GM12878 (cell line): ENCODE measurements around the gene GPR108. TPM values are rescaled to one million over a fixed set of nuclear protein-coding genes. Genes with fewer than 3 reads are reported as not detected.

ENCODE experiments used
- ATAC-seq: fragments of 200-7000 bp; cut with Tn5 transposase; 3 replicates; pipeline ENCODE4 v1.9.1; 2020; ENCODE audit warnings: mild to moderate bottlenecking, moderate library complexity
- BruUV-seq: library from RNA; stranded (reverse); fragments of 400-500 nt; replicated peaks from 2 replicates; lab custom pipeline; 2021; lab: Mats Ljungman, UMichigan
- CTCF ChIA-PET: fragments of 300-600 bp; sonication (Branson Sonifier 250); formaldehyde crosslinking; extraction: SDS; loops from one replicate; lab custom pipeline; 2021; ENCODE audit warnings: inconsistent platforms; lab: Yijun Ruan, JAX
- POLR2A ChIA-PET: fragments of 350-600 bp; formaldehyde crosslinking; extraction: SDS; loops from one replicate; lab custom pipeline; 2021; ENCODE audit warnings: inconsistent platforms; lab: Charles Lee
- RAD21 ChIA-PET: fragments of 300-600 bp; sonication (Branson Sonifier 250); formaldehyde crosslinking; loops from one replicate; lab custom pipeline; 2023; ENCODE audit warnings: antibody characterized with exemption; ENCODE audit not compliant: unreplicated experiment; lab: Charles Lee
- SMC1A ChIA-PET: fragments of 300-600 bp; sonication (Branson Sonifier 250); formaldehyde crosslinking; loops from one replicate; lab custom pipeline; 2023; ENCODE audit not compliant: unreplicated experiment, uncharacterized antibody; lab: Charles Lee
- DNase-seq: peaks from one replicate; pipeline ENCODE4 v3.0.0-alpha.2; 2011; ENCODE audit warnings: low read depth, low spot score
- FAIRE-seq: peaks from 3 replicates; lab custom pipeline; 2011; peaks lifted over from hg19 to GRCh38; lab: Jason Lieb, UNC
- H2AFZ ChIP-seq: 2 replicates; pipeline ENCODE4 v1.6.0; 2011; ENCODE audit warnings: low read depth, low read length, control low read depth; ENCODE audit not compliant: control insufficient read depth
- H3K27ac ChIP-seq: 2 replicates; pipeline ENCODE4 v1.5.1; 2011; ENCODE audit warnings: control low read depth; ENCODE audit not compliant: control insufficient read depth, insufficient read depth
- H3K27me3 ChIP-seq, 2 experiments: replicated peaks in 1 of 2; 2 replicates each; pipeline versions ENCODE4 v1.6.0 to v1.6.1; 2011; ENCODE audit warnings: low read length in 1 of 2; ENCODE audit not compliant: control insufficient read depth in 2 of 2, insufficient read depth in 2 of 2
- H3K36me3 ChIP-seq, 2 experiments: 2 replicates each; pipeline ENCODE4 v1.5.1; 2011; ENCODE audit warnings: low read length in 1 of 2; ENCODE audit not compliant: control insufficient read depth in 2 of 2, insufficient read depth in 2 of 2
- H3K4me1 ChIP-seq: 2 replicates; pipeline ENCODE4 v1.6.1; 2011; ENCODE audit warnings: mild to moderate bottlenecking, low read length, moderate library complexity, mixed read lengths; ENCODE audit not compliant: control insufficient read depth, insufficient read depth
- H3K4me2 ChIP-seq: 2 replicates; pipeline ENCODE4 v1.6.0; 2011; ENCODE audit warnings: control low read depth; ENCODE audit not compliant: control insufficient read depth, insufficient read depth
- H3K4me3 ChIP-seq: fragments of 200-600 bp; sonication (generic); 2 replicates; pipeline ENCODE4 v1.5.1; 2016
- H3K79me2 ChIP-seq: 2 replicates; pipeline ENCODE4 v1.6.0; 2011; ENCODE audit warnings: low read length; ENCODE audit not compliant: control insufficient read depth, insufficient read depth
- H3K9ac ChIP-seq: 2 replicates; pipeline ENCODE4 v1.8.0; 2011; ENCODE audit warnings: low read length, control low read depth, mixed read lengths; ENCODE audit not compliant: control insufficient read depth, insufficient read depth
- H3K9me3 ChIP-seq: replicated peaks from 3 replicates; pipeline ENCODE4 v1.5.1; 2011; ENCODE audit warnings: mild to moderate bottlenecking, low read length; ENCODE audit not compliant: control insufficient read depth, insufficient read depth
- H4K20me1 ChIP-seq: 2 replicates; pipeline ENCODE4 v1.6.0; 2011; ENCODE audit not compliant: control insufficient read depth, insufficient read depth
- CEBPB ChIP-seq, 2 experiments: fragments of 150-350 bp in 1 of 2; IDR thresholded peaks; 2 replicates each; pipeline ENCODE4 v1.6.1; 2012 to 2014; ENCODE audit warnings: low read depth in 2 of 2, low read length in 2 of 2, borderline replicate concordance in 1 of 2, inconsistent platforms in 1 of 2
- CHD1 ChIP-seq: IDR thresholded peaks from 2 replicates; pipeline ENCODE4 v1.6.1; 2012; ENCODE audit warnings: low read depth, low read length, improper control_type of control experiment
- CHD4 ChIP-seq: fragments of 200-600 bp; sonication (generic); IDR thresholded peaks from 2 replicates; pipeline ENCODE4 v1.6.1; 2016; ENCODE audit warnings: mild to moderate bottlenecking
- E4F1 ChIP-seq: fragments of 450-650 bp; IDR thresholded peaks from 2 replicates; pipeline ENCODE4 v1.6.1; 2018; ENCODE audit warnings: borderline replicate concordance, mild to moderate bottlenecking; ENCODE audit not compliant: partially characterized antibody
- EP300 ChIP-seq, 2 experiments: fragments of 150-350 bp in 1 of 2; IDR thresholded peaks; 2 replicates each; pipeline ENCODE4 v1.6.1; 2011 to 2012; ENCODE audit warnings: low read depth in 2 of 2, low read length in 2 of 2, borderline replicate concordance in 1 of 2, improper control_type of control experiment in 1 of 2, inconsistent platforms in 1 of 2; ENCODE audit not compliant: control insufficient read depth in 1 of 2
- IKZF1 ChIP-seq: fragments of 450-650 bp; conservative IDR thresholded peaks from 2 replicates; pipeline ENCODE4 v1.6.1; 2017; ENCODE audit warnings: antibody characterized with exemption, mild to moderate bottlenecking
- MEF2B ChIP-seq: fragments of 450-650 bp; IDR thresholded peaks from 2 replicates; pipeline ENCODE4 v1.6.1; 2018; ENCODE audit warnings: mild to moderate bottlenecking, moderate library complexity; ENCODE audit not compliant: partially characterized antibody, poor library complexity, severe bottlenecking
- NFYA ChIP-seq: IDR thresholded peaks from 2 replicates; pipeline ENCODE4 v1.6.1; 2011; ENCODE audit warnings: low read depth, mild to moderate bottlenecking, low read length, improper control_type of control experiment, borderline replicate concordance
- NKRF ChIP-seq: fragments of 450-650 bp; conservative IDR thresholded peaks from 2 replicates; pipeline ENCODE4 v1.6.1; 2017; ENCODE audit warnings: mild to moderate bottlenecking, moderate library complexity
- NR2C2 ChIP-seq: IDR thresholded peaks from 2 replicates; pipeline ENCODE4 v1.6.1; 2011; ENCODE audit warnings: borderline replicate concordance, low read depth; ENCODE audit not compliant: control insufficient read depth, insufficient read length
- POU2F2 ChIP-seq: IDR thresholded peaks from 3 replicates; pipeline ENCODE4 v1.6.1; 2011; ENCODE audit warnings: low read depth, mild to moderate bottlenecking, low read length, borderline replicate concordance
- RB1 ChIP-seq: fragments of 450-650 bp; formaldehyde crosslinking; IDR thresholded peaks from 2 replicates; pipeline ENCODE4 v1.6.1; 2017; ENCODE audit warnings: mild to moderate bottlenecking, borderline replicate concordance
- RUNX3 ChIP-seq: IDR thresholded peaks from 2 replicates; pipeline ENCODE4 v1.6.1; 2012; ENCODE audit warnings: low read length, inconsistent platforms
- ZNF622 ChIP-seq: fragments of 450-650 bp; IDR thresholded peaks from 2 replicates; pipeline ENCODE4 v1.6.1; 2017; ENCODE audit warnings: mild to moderate bottlenecking, inconsistent platforms
- WGBS: methylation state at CpG from one replicate; pipeline ENCODE4 v1.1.6; 2016; ENCODE audit warnings: low lambda C conversion rate; ENCODE audit not compliant: insufficient replicate concordance, insufficient coverage; ENCODE audit errors: missing lambda C conversion rate; 5-methylcytosine and 5-hydroxymethylcytosine counted together
- in situ Hi-C: fragments of 300-500 bp; cut with MboI; formaldehyde crosslinking; loops from 9 replicates; pipeline ENCODE4 v1.14.3; 2018; ENCODE audit warnings: mixed read lengths
- intact Hi-C: fragments of 100-400 bp; cut with micrococcal nuclease; formaldehyde crosslinking; loops from one replicate; pipeline ENCODE4 v1.14.2; 2022; ENCODE audit not compliant: unreplicated experiment
- polyA plus RNA-seq, 11 experiments: library from polyadenylated mRNA; depleted of rRNA in 4 of 11; unstranded in 6 of 11; stranded (reverse) in 5 of 11; fragments of >200 nt; fragmentation: Nextera tagmentation in 4 of 11; fragmentation: Illumina TruSeq in 1 of 11; extraction: Ambion mirVana in 4 of 11; extraction: Trizol in 1 of 11; gene quantifications; 1 replicate in 1 of 11; 2 replicates in 10 of 11; pipeline versions ENCODE4 v1.2.1 to v1.2.3, GENCODE V29; 2011 to 2016; ENCODE audit warnings: inconsistent platforms in 2 of 11, missing spikeins in 2 of 11, low read depth in 1 of 11
- total RNA-seq, 4 experiments: library from RNA; depleted of rRNA in 3 of 4; stranded (reverse); fragments of >200 nt in 3 of 4; fragmentation: Illumina TruSeq in 1 of 4; extraction: Trizol in 1 of 4; gene quantifications; 2 replicates each; pipeline versions ENCODE4 v1.2.1 to v1.2.3, GENCODE V29; 2013 to 2021

Gene GPR108
- total and polyA plus RNA-seq, 10 of the 15 experiments (the other 5 are each of a cell fraction or from before 2014, with no cell fraction given): 4.4 to 87.2 (median 57.1) TPM

- TF ChIP-seq EP300 (IDR thresholded peaks at IDR 0.05; ENCODE audit: borderline replicate concordance in 1 of 2, control insufficient read depth in 1 of 2, low read depth in 2 of 2, low read length in 2 of 2) (no peak), CEBPB (IDR thresholded peaks at IDR 0.05; ENCODE audit: borderline replicate concordance in 1 of 2, low read depth in 2 of 2, low read length in 2 of 2) (no peak)
Measured at GRCh38 chr19:6738787-6739389, 1.5 kb upstream of the GPR108 start (continued).

GRCh38 chr19:6737873-6738786 is 750 bp upstream of the GPR108 start:
- FAIRE-seq (peak; percentile 89), ATAC-seq (peak; percentile 47), DNase-seq (no peak)
- in situ Hi-C loops (loop anchor here (5.0 kb wide), 2 partner anchors 124 to 221 kb away; no protein-coding TSS in a partner anchor), intact Hi-C loops (loop anchor here (1.0 to 2.0 kb wide), 6 partner anchors 29 to 221 kb away; partner anchors contain the start of genes CD70, SH2D3A and TNFSF14)
- peak overlapping the region; percentile 71 for H3K27ac ChIP-seq
- H3K9ac ChIP-seq: peak overlapping the region; percentile 85
- H3K4me3 ChIP-seq: peak overlapping the region; percentile 65
- SMC1A ChIA-PET: interaction anchor here (0.6 to 4.0 kb wide), 23 partner anchors 9 to 280 kb away, joined by 3 to 55 read pairs (median 5); partner anchors contain the start of genes TNFSF14 and VAV1
- H3K9me3 ChIP-seq: no peaks in the 10 kb centered on the region
- H4K20me1 ChIP-seq: no peaks in the 10 kb centered on the region
- no TSS peak for BruUV-seq
- 7% methylated on average over 13 of the region's 13 CpGs for WGBS
- H3K4me2 ChIP-seq: peak overlapping the region; percentile 100
- H3K27me3 ChIP-seq: no peaks in the 10 kb centered on the region
- H3K4me1 ChIP-seq: peaks cover 30% of the 10 kb centered on the region
- POLR2A ChIA-PET: interaction anchor here (0.6 to 4.0 kb wide), 14 partner anchors 9 to 221 kb away, joined by 3 to 25 read pairs (median 4); partner anchors contain the start of genes C3, SH2D3A, TNFSF14 and VAV1
- peak overlapping the region; percentile 90 for H2AFZ ChIP-seq
- RAD21 ChIA-PET: interaction anchor here (0.5 to 5.1 kb wide), 28 partner anchors 12 to 361 kb away, joined by 3 to 76 read pairs (median 6); partner anchors contain the start of genes DENND1C, TNFSF14 and VAV1
- H3K36me3 ChIP-seq: peaks cover 0 to under 1% of the 10 kb centered on the region in 2 experiments; a peak in 2 of 4 replicates
- CTCF ChIA-PET: interaction anchor here (0.5 to 5.5 kb wide), 34 partner anchors 9 to 612 kb away, joined by 3 to 104 read pairs (median 6); partner anchors contain the start of genes C3, SH2D3A, TNFSF14 and VAV1
- H3K79me2 ChIP-seq: peaks cover 44% of the 10 kb centered on the region
- TF ChIP-seq CHD1: no peak
- TF ChIP-seq MEF2B: peak; percentile 66
- peak; percentile 51 for TF ChIP-seq RUNX3
- 0 out of 2 replicates have a peak, but pooled peaks have one; percentile 91 for TF ChIP-seq CHD4
- TF ChIP-seq POU2F2: peak; percentile 22; the same call in 1 of the 3 replicates
- TF ChIP-seq NKRF: 0 out of 2 replicates have a peak, but pooled peaks have one; percentile 6
- TF ChIP-seq NFYA: no peak
- no peak for TF ChIP-seq E4F1
- peak; percentile 79 for TF ChIP-seq NR2C2
- 0 out of 2 replicates have a peak, but pooled peaks have one; percentile 44 for TF ChIP-seq RB1
- peak; percentile 90 for TF ChIP-seq IKZF1
- TF ChIP-seq ZNF622: no peak
